Measurements from ENCODE around the gene RIMOC1. TPM values are rescaled to one million over a fixed set of nuclear protein-coding genes. Genes with fewer than 3 reads are reported as not detected.
"Not testable (repeated sequence)": the region's sequence is repeated elsewhere in the genome, so short reads cannot be mapped to it uniquely, and the experiment has no call there.

The RIMOC1 gene
- total RNA-seq, 1 donor from 2014 or later = 28.2 TPM

DNA sequence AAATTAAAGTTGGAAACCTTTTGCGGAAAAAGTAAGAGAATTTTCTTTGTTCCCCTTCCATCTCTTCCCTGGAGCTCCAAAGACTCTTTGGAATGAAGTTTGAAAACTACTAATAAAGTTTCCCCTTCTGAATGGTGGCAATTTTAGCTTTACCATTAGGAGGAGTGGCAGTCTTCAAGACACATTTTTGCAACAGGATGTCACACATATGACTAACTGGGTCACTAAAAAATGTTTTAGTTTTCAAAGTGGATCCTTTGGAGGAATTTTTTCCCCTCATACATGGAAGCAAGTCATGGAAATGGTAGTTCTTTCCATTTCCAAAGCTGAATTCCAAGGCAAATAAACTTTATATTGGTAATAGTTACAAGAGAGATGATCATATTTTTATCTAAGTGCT is 36.5 kb downstream of the RIMOC1 start:
- intact Hi-C loops (cut with DNase I) = no loop called here
- no peaks in the 10 kb centered on the region for H3K9me3 ChIP-seq
- no peak overlapping the region for H3K4me3 ChIP-seq
- peaks cover 7% of the 10 kb centered on the region for H3K36me3 ChIP-seq
- no peak overlapping the region for H3K27ac ChIP-seq
- TF ChIP-seq CTCF (IDR thresholded peaks at IDR 0.05) = no peak
- no peaks in the 10 kb centered on the region for H3K27me3 ChIP-seq
- DNase-seq (no peak), ATAC-seq (no peak)
- no peaks in the 10 kb centered on the region for H3K4me1 ChIP-seq

DNA sequence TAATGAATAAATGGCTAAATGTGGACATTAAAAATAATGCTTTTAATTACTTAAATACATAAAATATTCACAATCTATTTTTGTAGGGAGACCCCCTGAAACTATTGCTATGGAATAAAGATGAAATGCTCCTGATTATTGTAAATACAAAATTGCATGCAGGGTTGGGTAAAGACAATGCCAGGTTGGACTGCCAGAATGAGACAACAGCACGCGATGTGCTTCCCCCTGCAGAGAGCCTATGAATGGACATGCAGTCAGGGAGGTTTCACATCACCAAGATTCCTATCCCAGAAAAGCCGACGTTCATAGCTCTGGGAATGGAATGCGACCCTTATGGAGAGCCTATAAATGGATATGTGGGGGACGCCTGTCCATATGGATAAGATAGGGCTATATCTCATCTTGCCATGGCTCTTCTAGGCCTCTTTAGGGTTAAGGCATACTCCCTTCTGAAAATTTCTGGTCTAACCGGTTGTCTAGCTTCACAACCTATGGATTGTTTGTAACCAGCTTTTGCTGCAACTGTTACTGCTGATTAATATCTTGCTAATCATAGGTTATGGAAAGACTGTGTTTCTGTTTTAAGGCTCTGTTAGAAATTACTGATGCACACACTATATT is 41.3 kb downstream of the RIMOC1 start:
- H3K4me1 ChIP-seq; intact Hi-C loops (cut with DNase I); H3K27me3 ChIP-seq; DNase-seq; ATAC-seq; H3K4me3 ChIP-seq; H3K9me3 ChIP-seq; H3K36me3 ChIP-seq; H3K27ac ChIP-seq: not testable (repeated sequence)

- Histone ChIP-seq H3K4me3 (no peak overlapping the region), H3K27me3 (no peaks in the 10 kb centered on the region), H3K9me3 (no peaks in the 10 kb centered on the region), H3K27ac (no peak overlapping the region), H3K36me3 (no peaks in the 10 kb centered on the region), H3K4me1 (no peaks in the 10 kb centered on the region)
- intact Hi-C loops (cut with DNase I) = no loop called here
- no peak for ATAC-seq
- DNase-seq = no peak
- no peak for TF ChIP-seq CTCF (IDR thresholded peaks at IDR 0.05)
These were observed 47.1 kb downstream of the RIMOC1 start for GRCh38 chr5:41951224-41951623.

Other genes starting within 250 kb of the RIMOC1 start
- 16.2 TPM for gene OXCT1, start 33.9 kb upstream of the RIMOC1 start, total RNA-seq
- 11.1 TPM for gene FBXO4, start 20.9 kb downstream of the RIMOC1 start, total RNA-seq

All from upper lobe of right lung (tissue), 1 donor.